Measurements from ENCODE around the gene OPTC.

The OPTC gene

GRCh38 chr1:203451836-203452784 is 41.8 kb upstream of the OPTC start:
- no peak overlapping the region for H3K4me3 ChIP-seq (ENCODE audit: low read length)
- no peak for DNase-seq (ENCODE audit: low read depth)
- TF ChIP-seq, protein P1, sequence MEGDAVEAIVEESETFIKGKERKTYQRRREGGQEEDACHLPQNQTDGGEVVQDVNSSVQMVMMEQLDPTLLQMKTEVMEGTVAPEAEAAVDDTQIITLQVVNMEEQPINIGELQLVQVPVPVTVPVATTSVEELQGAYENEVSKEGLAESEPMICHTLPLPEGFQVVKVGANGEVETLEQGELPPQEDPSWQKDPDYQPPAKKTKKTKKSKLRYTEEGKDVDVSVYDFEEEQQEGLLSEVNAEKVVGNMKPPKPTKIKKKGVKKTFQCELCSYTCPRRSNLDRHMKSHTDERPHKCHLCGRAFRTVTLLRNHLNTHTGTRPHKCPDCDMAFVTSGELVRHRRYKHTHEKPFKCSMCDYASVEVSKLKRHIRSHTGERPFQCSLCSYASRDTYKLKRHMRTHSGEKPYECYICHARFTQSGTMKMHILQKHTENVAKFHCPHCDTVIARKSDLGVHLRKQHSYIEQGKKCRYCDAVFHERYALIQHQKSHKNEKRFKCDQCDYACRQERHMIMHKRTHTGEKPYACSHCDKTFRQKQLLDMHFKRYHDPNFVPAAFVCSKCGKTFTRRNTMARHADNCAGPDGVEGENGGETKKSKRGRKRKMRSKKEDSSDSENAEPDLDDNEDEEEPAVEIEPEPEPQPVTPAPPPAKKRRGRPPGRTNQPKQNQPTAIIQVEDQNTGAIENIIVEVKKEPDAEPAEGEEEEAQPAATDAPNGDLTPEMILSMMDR (conservative IDR thresholded peaks at IDR 0.05; ENCODE audit: low read depth, low read length) = no peak

DNA sequence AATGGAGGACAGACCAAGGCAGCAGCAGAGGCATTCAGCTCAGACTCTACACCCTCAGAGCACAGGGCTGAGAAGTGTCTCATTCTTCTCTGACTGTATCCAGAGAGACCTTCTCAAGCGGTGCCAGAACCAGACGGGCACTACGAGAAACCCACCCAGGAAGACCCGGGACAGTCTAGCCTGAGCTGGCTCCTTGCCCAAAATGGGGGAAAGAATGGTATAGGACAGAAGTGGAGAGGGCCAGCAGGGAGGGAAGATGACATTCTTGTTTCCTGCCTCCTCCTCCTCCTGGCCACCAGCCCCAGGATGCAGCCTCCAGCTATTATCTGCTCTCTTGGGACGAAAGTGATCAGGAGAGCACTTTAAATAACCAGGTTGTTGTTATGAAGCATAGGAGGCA is 40.9 kb upstream of the OPTC start:
- TF ChIP-seq, protein P1 (conservative IDR thresholded peaks at IDR 0.05; ENCODE audit: low read depth, low read length) = no peak
- no peak overlapping the region for H3K4me3 ChIP-seq (ENCODE audit: low read length)
- DNase-seq (ENCODE audit: low read depth) = no peak

DNA sequence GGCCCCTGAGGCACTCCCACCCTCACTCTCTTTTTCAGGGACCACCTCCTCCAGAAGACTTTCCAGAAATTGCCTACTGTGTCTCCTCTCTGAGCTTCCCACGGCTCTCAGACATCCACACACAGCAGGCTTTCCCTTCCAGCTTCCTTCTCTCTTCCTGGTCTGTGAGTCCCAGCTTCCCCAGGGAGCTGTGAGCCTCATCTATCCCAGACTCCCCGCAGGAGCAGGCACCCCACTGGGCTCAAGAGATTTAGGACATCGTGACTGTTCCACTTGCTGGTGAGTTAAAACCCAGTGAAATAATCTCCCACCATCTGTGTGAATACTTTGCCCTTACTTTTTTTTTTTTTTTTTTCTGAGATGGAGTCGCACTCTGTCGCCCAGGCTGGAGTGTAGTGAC is 40.3 kb upstream of the OPTC start:
- no peak for DNase-seq (ENCODE audit: low read depth)
- TF ChIP-seq, protein P1 (conservative IDR thresholded peaks at IDR 0.05; ENCODE audit: low read depth, low read length) = no peak
- H3K4me3 ChIP-seq (ENCODE audit: low read length) = no peak overlapping the region

DNA sequence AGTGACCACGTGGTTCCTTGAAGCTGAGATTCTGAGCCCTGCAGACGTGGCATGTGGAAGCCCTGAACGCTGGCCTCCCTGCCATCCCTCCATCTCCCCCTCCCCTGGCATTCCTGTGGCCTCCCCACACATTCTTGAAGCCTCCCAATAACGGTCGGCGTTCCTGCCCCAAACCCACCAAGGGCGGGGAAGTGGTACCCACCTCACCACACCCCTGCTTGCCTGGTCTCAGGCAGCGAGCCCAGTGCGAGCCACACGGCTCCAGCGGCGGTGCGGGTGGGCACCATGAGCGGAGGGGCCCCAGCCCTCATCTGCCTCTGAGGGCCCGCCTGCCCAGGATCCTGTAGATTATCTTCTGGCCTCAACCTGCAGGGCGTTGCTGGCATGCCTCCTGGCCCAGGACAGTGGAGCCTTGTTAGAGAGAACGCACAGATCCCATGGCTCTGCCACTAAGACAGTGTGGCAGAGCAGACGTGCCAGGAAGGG is 38.9 kb upstream of the OPTC start:
- no peak overlapping the region for H3K4me3 ChIP-seq (ENCODE audit: low read length)
- no peak for DNase-seq (ENCODE audit: low read depth)
- TF ChIP-seq, protein P1 (conservative IDR thresholded peaks at IDR 0.05; ENCODE audit: low read depth, low read length) = no peak

DNA sequence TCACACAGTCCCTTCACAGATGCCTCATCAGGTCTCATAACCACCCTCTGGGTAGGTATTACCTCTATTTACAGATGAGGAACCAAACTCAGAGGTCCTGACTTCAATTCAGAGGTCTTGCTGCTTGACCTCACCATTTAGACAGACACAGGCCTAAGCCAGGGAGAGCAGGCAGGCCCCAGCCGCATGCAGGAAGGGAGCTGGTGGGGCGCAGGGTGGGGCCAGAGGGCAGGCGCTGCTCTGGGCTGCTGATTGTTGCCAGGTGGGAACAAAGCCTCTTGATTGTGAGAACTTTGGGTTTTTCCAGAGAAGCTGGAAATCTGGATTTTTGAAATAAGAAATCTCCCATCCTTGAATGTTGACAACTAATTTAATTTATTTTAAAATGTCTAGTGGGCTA is 38.2 kb upstream of the OPTC start:
- TF ChIP-seq, protein P1 (conservative IDR thresholded peaks at IDR 0.05; ENCODE audit: low read depth, low read length) = no peak
- DNase-seq (ENCODE audit: low read depth) = no peak
- H3K4me3 ChIP-seq (ENCODE audit: low read length) = no peak overlapping the region

GRCh38 chr1:203456577-203456976 is 37.4 kb upstream of the OPTC start:
- DNase-seq (ENCODE audit: low read depth) = no peak
- H3K4me3 ChIP-seq (ENCODE audit: low read length) = no peak overlapping the region
- TF ChIP-seq, protein P1 (conservative IDR thresholded peaks at IDR 0.05; ENCODE audit: low read depth, low read length) = no peak

DNA sequence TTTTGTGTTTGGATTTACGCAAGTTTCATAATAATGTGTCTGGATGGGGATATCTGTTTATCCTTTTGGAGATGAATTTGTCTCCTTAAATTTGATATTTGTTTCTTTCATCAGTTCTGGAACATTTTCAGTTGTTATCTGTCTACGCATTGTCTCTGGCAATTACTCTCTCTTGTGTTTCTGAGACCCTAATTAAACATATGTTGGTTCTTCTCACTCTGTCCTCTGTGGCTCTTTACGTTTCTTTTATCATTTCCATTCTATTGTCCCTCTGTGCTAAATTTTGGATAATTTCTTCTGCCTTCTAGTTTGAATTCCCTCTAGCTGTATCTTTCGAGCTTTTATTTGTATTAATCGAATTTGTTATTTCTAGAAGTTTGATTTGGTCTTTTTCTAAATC is 35.9 kb upstream of the OPTC start:
- no peak overlapping the region for H3K4me3 ChIP-seq (ENCODE audit: low read length)
- TF ChIP-seq, protein P1 (conservative IDR thresholded peaks at IDR 0.05; ENCODE audit: low read depth, low read length) = no peak
- DNase-seq (ENCODE audit: low read depth) = no peak

Measured in retinal pigment epithelial cell (primary cell).